ENCODE data around the gene HDAC11. TPM values are rescaled to one million over a fixed set of nuclear protein-coding genes. Genes with fewer than 3 reads are reported as not detected.

Gene HDAC11
- total RNA-seq, 1 donor = 2.3 TPM

- Histone ChIP-seq H3K9me3 (ENCODE audit: low read depth, low read length) (no peaks in the 10 kb centered on the region), H3K4me1 (ENCODE audit: insufficient read depth, low read length) (no peaks in the 10 kb centered on the region), H3K27me3 (ENCODE audit: insufficient read depth, low read length) (no peaks in the 10 kb centered on the region), H3K4me3 (ENCODE audit: low read length) (no peak overlapping the region)
Observed at GRCh38 chr3:13505147-13506130, 25.3 kb downstream of the HDAC11 start.

GRCh38 chr3:13506239-13506638 is 26.1 kb downstream of the HDAC11 start:
- no peaks in the 10 kb centered on the region for H3K27me3 ChIP-seq (ENCODE audit: insufficient read depth, low read length)
- H3K4me3 ChIP-seq (ENCODE audit: low read length) = no peak overlapping the region
- no peaks in the 10 kb centered on the region for H3K9me3 ChIP-seq (ENCODE audit: low read depth, low read length)
- H3K4me1 ChIP-seq (ENCODE audit: insufficient read depth, low read length) = no peaks in the 10 kb centered on the region

GRCh38 chr3:13506680-13507079 is 26.6 kb downstream of the HDAC11 start:
- Histone ChIP-seq H3K4me3 (ENCODE audit: low read length) (no peak overlapping the region), H3K9me3 (ENCODE audit: low read depth, low read length) (no peaks in the 10 kb centered on the region), H3K4me1 (ENCODE audit: insufficient read depth, low read length) (no peaks in the 10 kb centered on the region), H3K27me3 (ENCODE audit: insufficient read depth, low read length) (no peaks in the 10 kb centered on the region)

GRCh38 chr3:13507247-13507569 is 27.1 kb downstream of the HDAC11 start:
- Histone ChIP-seq H3K9me3 (ENCODE audit: low read depth, low read length) (no peaks in the 10 kb centered on the region), H3K4me1 (ENCODE audit: insufficient read depth, low read length) (no peaks in the 10 kb centered on the region), H3K4me3 (ENCODE audit: low read length) (no peak overlapping the region), H3K27me3 (ENCODE audit: insufficient read depth, low read length) (no peaks in the 10 kb centered on the region)

GRCh38 chr3:13507570-13508339 is 27.6 kb downstream of the HDAC11 start:
- Histone ChIP-seq H3K4me3 (ENCODE audit: low read length) (no peak overlapping the region), H3K9me3 (ENCODE audit: low read depth, low read length) (no peaks in the 10 kb centered on the region), H3K27me3 (ENCODE audit: insufficient read depth, low read length) (no peaks in the 10 kb centered on the region), H3K4me1 (ENCODE audit: insufficient read depth, low read length) (no peaks in the 10 kb centered on the region)

- no peak overlapping the region for H3K4me3 ChIP-seq (ENCODE audit: low read length)
- H3K27me3 ChIP-seq (ENCODE audit: insufficient read depth, low read length) = no peaks in the 10 kb centered on the region
- no peaks in the 10 kb centered on the region for H3K4me1 ChIP-seq (ENCODE audit: insufficient read depth, low read length)
- no peaks in the 10 kb centered on the region for H3K9me3 ChIP-seq (ENCODE audit: low read depth, low read length)
Observed at GRCh38 chr3:13508496-13508895, 28.4 kb downstream of the HDAC11 start.

GRCh38 chr3:13509059-13509815 is 29.1 kb downstream of the HDAC11 start:
- Histone ChIP-seq H3K9me3 (ENCODE audit: low read depth, low read length) (no peaks in the 10 kb centered on the region), H3K4me3 (ENCODE audit: low read length) (no peak overlapping the region), H3K4me1 (ENCODE audit: insufficient read depth, low read length) (no peaks in the 10 kb centered on the region), H3K27me3 (ENCODE audit: insufficient read depth, low read length) (no peaks in the 10 kb centered on the region)

GRCh38 chr3:13509816-13510192 is 29.7 kb downstream of the HDAC11 start:
- H3K4me1 ChIP-seq (ENCODE audit: insufficient read depth, low read length) = no peaks in the 10 kb centered on the region

GRCh38 chr3:13512451-13512850 is 32.3 kb downstream of the HDAC11 start:
- H3K27me3 ChIP-seq (ENCODE audit: insufficient read depth, low read length) = no peaks in the 10 kb centered on the region
- no peak overlapping the region for H3K4me3 ChIP-seq (ENCODE audit: low read length)
- no peaks in the 10 kb centered on the region for H3K9me3 ChIP-seq (ENCODE audit: low read depth, low read length)
- no peaks in the 10 kb centered on the region for H3K4me1 ChIP-seq (ENCODE audit: insufficient read depth, low read length)

More at GRCh38 chr3:13509816-13510192, 29.7 kb downstream of the HDAC11 start:
- no peaks in the 10 kb centered on the region for H3K9me3 ChIP-seq (ENCODE audit: low read depth, low read length)
- no peaks in the 10 kb centered on the region for H3K27me3 ChIP-seq (ENCODE audit: insufficient read depth, low read length)
- no peak overlapping the region for H3K4me3 ChIP-seq (ENCODE audit: low read length)

- Histone ChIP-seq H3K4me3 (ENCODE audit: low read length) (no peak overlapping the region), H3K9me3 (ENCODE audit: low read depth, low read length) (no peaks in the 10 kb centered on the region), H3K4me1 (ENCODE audit: insufficient read depth, low read length) (no peaks in the 10 kb centered on the region), H3K27me3 (ENCODE audit: insufficient read depth, low read length) (no peaks in the 10 kb centered on the region)
Observed at GRCh38 chr3:13513051-13513912, 33.2 kb downstream of the HDAC11 start.

- Histone ChIP-seq H3K9me3 (ENCODE audit: low read depth, low read length) (no peaks in the 10 kb centered on the region), H3K4me1 (ENCODE audit: insufficient read depth, low read length) (no peaks in the 10 kb centered on the region), H3K27me3 (ENCODE audit: insufficient read depth, low read length) (no peaks in the 10 kb centered on the region)
Observed at GRCh38 chr3:13513913-13514517, 33.9 kb downstream of the HDAC11 start.

GRCh38 chr3:13514639-13515435 is 34.7 kb downstream of the HDAC11 start:
- no peaks in the 10 kb centered on the region for H3K9me3 ChIP-seq (ENCODE audit: low read depth, low read length)
- no peaks in the 10 kb centered on the region for H3K27me3 ChIP-seq (ENCODE audit: insufficient read depth, low read length)
- H3K4me3 ChIP-seq (ENCODE audit: low read length) = no peak overlapping the region
- H3K4me1 ChIP-seq (ENCODE audit: insufficient read depth, low read length) = no peaks in the 10 kb centered on the region

More at GRCh38 chr3:13513913-13514517, 33.9 kb downstream of the HDAC11 start:
- H3K4me3 ChIP-seq (ENCODE audit: low read length) = no peak overlapping the region
